Heart right ventricle (tissue), 16 donors: ENCODE results near the gene HDAC1. TPM values are rescaled to one million over a fixed set of nuclear protein-coding genes. Genes with fewer than 3 reads are reported as not detected.
"Not testable (repeated sequence)": the region's sequence is repeated elsewhere in the genome, so short reads cannot be mapped to it uniquely, and the experiment has no call there.

Source experiments
- ATAC-seq, 8 donors: fragments of 200-7000 bp; cut with Tn5 transposase; one replicate each; pipeline ENCODE4 v1.9.1; 2020; ENCODE audit warnings: mild to moderate bottlenecking in 8 of 8, moderate library complexity in 8 of 8, moderate number of reproducible peaks in 1 of 8
- DNase-seq, 2 donors: peaks; one replicate each; pipeline ENCODE4 v3.0.0-alpha.2; 2020
- H3K27ac ChIP-seq, 10 donors: fragments of 200-600 bp; sonication (generic) in 2 of 10; one replicate each; pipeline versions ENCODE4 v1.5.0 to v1.8.0; 2020 to 2022; ENCODE audit warnings: mild to moderate bottlenecking in 3 of 10
- H3K27me3 ChIP-seq, 7 donors: fragments of 200-600 bp; one replicate each; pipeline ENCODE4 v1.8.0; 2021 to 2022; ENCODE audit warnings: mild to moderate bottlenecking in 2 of 7
- H3K36me3 ChIP-seq, 9 donors: fragments of 200-600 bp; sonication (generic) in 1 of 9; one replicate each; pipeline versions ENCODE4 v1.5.0 to v1.8.0; 2020 to 2022; ENCODE audit warnings: mild to moderate bottlenecking in 2 of 9
- H3K4me1 ChIP-seq, 9 donors: fragments of 200-600 bp; sonication (generic) in 1 of 9; one replicate each; pipeline versions ENCODE4 v1.5.0 to v1.8.0; 2020 to 2022; ENCODE audit warnings: mild to moderate bottlenecking in 4 of 9
- H3K4me3 ChIP-seq, 10 donors: fragments of 200-600 bp; sonication (generic) in 2 of 10; one replicate each; pipeline versions ENCODE4 v1.5.0 to v1.8.0; 2020 to 2022; ENCODE audit warnings: mild to moderate bottlenecking in 7 of 10, moderate library complexity in 2 of 10
- H3K9me3 ChIP-seq, 11 donors: fragments of 200-600 bp in 10 of 11; sonication (generic) in 2 of 11; one replicate each; pipeline versions ENCODE4 v1.5.0 to v1.8.0; 2013 to 2022; ENCODE audit warnings: mild to moderate bottlenecking in 2 of 11, control low read depth in 1 of 11, moderate library complexity in 1 of 11
- WGBS, 2 donors: extraction: QIAGEN DNeasy Blood & Tissue Kit; methylation state at CpG; one replicate each; pipeline ENCODE4 v1.1.7; 2013; ENCODE audit warnings: inconsistent platforms in 1 of 2; 5-methylcytosine and 5-hydroxymethylcytosine counted together
- intact Hi-C, 10 donors: fragments of 100-400 bp; cut with DNase I; formaldehyde crosslinking; loops; one replicate each; pipeline versions ENCODE4 v1.11.1 to v1.14.2; 2022
- polyA plus RNA-seq, 2 donors: library from polyadenylated mRNA; stranded (reverse); fragments of 200-250 nt; gene quantifications; one replicate each; pipeline ENCODE4 v1.2.3, GENCODE V29; 2013
- total RNA-seq, 10 donors: library from RNA; stranded (reverse); fragmentation: NEBNext Ultra II Directional in 3 of 10; extraction: Animal tissue kit (Norgen Biotek cat#: 25700) in 3 of 10; gene quantifications; one replicate each; pipeline versions ENCODE4 v1.2.1 to v1.2.4, GENCODE V29; 2021 to 2023
- TF ChIP-seq, protein P1 (sequence below), 9 donors: fragments of 200-600 bp; sonication (generic) in 2 of 9; IDR thresholded peaks; one replicate each; pipeline versions ENCODE4 v1.5.0 to v1.8.0; 2021 to 2022; ENCODE audit warnings: antibody characterized with exemption in 9 of 9, mild to moderate bottlenecking in 5 of 9, moderate library complexity in 1 of 9
- donor health status: Arrhythmogenic right ventricular cardiomyopathy.
- donor health status: ischemic (EF 13 %, LVEDD 7.1; RV severe dilation, severe dysfunction).
- donor health status: healthy with polysubstance abuse.
- donor health status: DM: no; HTN: yes; CAD: no.
- donor health status: DM: no; HTN: no; CAD: no.
- donor health status: ischemic (EF 25% LVEDD 6.9; RV normal size, moderate dysfunction).
- donor health status: ischemic (EF 25% LVEDD 5.7; RV mildly dilated, moderate dysfunction).
- donor health status: healthy.
- donor health status: DM: yes; HTN: yes; CAD: no.
- donor health status: Ischemic cardiomyopathy.
- donor health status: ischemic (EF 35%, LVEDD 5.7; RV mildly dilated, moderate dysfunction).
- donor health status: nonischemic (EF 11% LVEDD 7.7; RV severe dilation, severe dysfunction).
- donor health status: DM: yes; HTN: yes; CAD: no.
- donor health status: PGD.
- donor health status: ischemic (EF 29% LVEDD 5.4; RV normal size, mild dysfunction).
- donor health status: nonischemic (EF 23%, LVEDD 6.1; RV moderate dilation, normal function).

HDAC1 gene
- total and polyA plus RNA-seq, 12 donors, result 27.5 to 43.5 (median 33.0) TPM

DNA sequence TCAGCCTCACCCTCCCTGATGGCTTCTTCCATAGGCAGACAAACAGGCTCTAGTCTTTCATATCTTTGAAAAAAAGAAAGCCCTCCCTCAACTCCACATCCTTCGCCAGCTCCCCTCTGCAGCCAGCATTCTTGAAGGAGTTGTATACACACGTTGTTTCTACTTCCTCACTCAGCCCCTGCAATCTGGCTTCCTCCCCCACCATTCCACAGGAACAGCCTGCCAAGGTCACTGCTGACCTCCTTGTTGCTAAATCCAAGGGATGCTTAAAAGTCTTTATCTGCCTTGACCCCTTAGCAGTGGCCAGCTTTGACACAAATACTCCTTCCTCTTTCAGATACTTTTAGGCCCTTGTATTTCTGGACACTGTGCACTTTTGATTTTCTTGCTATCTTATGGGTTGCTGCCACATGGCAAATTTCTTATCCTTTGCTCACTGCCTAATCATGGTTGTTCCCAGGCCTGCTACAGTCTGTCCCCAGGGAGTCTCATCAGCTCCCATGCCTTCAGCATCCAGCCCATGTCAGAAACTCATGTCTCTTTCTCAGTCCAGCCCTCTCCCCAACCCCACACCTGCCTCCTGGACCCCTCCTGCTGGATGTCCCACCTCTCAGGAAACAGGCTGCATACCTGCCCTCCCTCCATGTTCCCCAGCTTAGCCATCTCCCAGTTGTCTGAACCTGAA lies 62.1 kb downstream of the HDAC1 start:
- peaks cover 0 to 4% (median 0%) of the 10 kb centered on the region in 9 donors for H3K36me3 ChIP-seq
- no peaks in the 10 kb centered on the region for H3K27me3 ChIP-seq
- peak in 3 of 8 donors; percentile 6 to 21 (median 20) for ATAC-seq
- H3K9me3 ChIP-seq, result no peaks in the 10 kb centered on the region
- TF ChIP-seq, protein P1, sequence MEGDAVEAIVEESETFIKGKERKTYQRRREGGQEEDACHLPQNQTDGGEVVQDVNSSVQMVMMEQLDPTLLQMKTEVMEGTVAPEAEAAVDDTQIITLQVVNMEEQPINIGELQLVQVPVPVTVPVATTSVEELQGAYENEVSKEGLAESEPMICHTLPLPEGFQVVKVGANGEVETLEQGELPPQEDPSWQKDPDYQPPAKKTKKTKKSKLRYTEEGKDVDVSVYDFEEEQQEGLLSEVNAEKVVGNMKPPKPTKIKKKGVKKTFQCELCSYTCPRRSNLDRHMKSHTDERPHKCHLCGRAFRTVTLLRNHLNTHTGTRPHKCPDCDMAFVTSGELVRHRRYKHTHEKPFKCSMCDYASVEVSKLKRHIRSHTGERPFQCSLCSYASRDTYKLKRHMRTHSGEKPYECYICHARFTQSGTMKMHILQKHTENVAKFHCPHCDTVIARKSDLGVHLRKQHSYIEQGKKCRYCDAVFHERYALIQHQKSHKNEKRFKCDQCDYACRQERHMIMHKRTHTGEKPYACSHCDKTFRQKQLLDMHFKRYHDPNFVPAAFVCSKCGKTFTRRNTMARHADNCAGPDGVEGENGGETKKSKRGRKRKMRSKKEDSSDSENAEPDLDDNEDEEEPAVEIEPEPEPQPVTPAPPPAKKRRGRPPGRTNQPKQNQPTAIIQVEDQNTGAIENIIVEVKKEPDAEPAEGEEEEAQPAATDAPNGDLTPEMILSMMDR (IDR thresholded peaks at IDR 0.05), result no peak
- no peak overlapping the region for H3K4me3 ChIP-seq
- DNase-seq, result peak; percentile 49 to 51
- intact Hi-C loops, result loop anchor here in 1 of 10 donors (5.0 kb wide), 1 partner anchor 38 kb away; the partner anchor contains the start of gene BSDC1
- peak overlapping the region; percentile 32 to 98 (median 95) for H3K27ac ChIP-seq
- WGBS, 2 donors, result 20 to 25% methylated on average over 2 of the region's 2 CpGs
- peaks cover 11 to 54% (median 49%) of the 10 kb centered on the region in 9 donors for H3K4me1 ChIP-seq

DNA sequence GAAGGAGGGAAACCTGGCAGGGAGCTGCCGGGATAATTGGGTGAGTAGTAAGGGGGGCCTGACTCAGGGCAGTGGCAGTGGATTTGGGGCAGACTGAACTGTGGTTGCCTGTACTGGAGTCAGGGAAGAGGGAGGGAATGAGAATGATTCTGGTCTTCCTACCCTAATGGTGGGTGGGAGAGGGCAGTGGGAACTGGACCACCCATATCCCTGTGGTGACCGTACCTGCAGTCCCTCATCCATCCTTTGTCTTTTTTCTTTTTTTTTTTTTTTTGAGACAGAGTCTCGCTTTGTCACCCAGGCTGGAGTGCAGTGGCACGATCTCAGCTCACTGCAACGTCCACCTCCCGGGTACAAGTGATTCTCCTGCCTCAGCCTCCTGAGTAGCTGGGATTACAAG lies 63.9 kb downstream of the HDAC1 start:
- intact Hi-C loops, ATAC-seq, H3K36me3 ChIP-seq, H3K4me3 ChIP-seq, H3K9me3 ChIP-seq, H3K27me3 ChIP-seq, DNase-seq, H3K27ac ChIP-seq: not testable (repeated sequence)
- WGBS, 2 donors, result 92 to 95% methylated on average over 6 of the region's 6 CpGs
- peaks cover 11 to 37% (median 33%) of the 10 kb centered on the region in 9 donors for H3K4me1 ChIP-seq

DNA sequence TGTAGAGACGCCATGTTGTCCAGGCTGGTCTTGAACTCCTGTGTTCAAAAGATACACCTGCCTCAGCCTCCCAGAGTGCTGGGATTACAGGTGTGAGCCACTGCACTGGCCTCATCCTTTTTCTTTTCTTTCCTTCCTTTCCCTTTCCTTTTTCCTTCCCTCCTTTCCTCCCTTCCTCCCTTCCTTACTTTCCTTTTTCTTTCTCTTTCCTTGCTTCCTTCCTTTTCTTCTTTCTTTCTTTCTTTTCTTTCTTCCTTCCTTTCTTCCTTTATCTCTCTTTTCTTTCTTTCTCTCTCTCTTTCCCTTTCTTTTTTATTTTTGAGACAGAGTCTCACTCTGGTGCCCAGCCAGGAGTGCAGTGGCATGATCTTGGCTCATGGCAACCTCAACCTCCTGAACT lies 64.6 kb downstream of the HDAC1 start:
- peaks cover 0 to 8% (median 0%) of the 10 kb centered on the region in 9 donors for H3K36me3 ChIP-seq
- H3K27me3 ChIP-seq, result peaks cover 0 to 5% (median 0%) of the 10 kb centered on the region in 7 donors
- TF ChIP-seq, protein P1 (IDR thresholded peaks at IDR 0.05), result no peak
- 100% methylated on average over 1 of the region's 1 CpG for WGBS, 2 donors
- peaks cover 12 to 37% (median 35%) of the 10 kb centered on the region in 9 donors for H3K4me1 ChIP-seq
- intact Hi-C loops, result no loop called here
- ATAC-seq, result no peak
- H3K9me3 ChIP-seq, result no peaks in the 10 kb centered on the region
- DNase-seq, result no peak
- H3K27ac ChIP-seq, result no peak overlapping the region
- H3K4me3 ChIP-seq, result no peak overlapping the region

DNA sequence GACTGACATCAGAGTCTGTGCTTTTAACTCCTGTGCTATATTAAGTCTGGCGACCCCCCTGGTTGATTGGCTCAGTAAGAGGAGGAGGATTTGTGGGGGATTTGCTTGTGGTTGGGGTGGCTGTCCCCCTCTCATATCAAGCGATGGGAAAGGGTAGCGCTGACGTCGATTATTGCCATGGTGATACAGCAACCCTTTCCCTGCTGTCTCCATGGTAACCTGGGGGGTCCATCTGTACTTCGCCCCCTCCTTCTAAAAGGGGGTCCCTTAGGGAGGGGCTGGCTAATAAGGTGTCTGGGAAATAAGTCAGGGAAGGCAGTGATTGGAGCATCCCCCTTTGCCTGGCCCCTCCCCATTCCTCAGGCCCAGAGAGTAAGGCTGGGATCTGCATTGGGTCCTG lies 65.7 kb downstream of the HDAC1 start:
- WGBS, 2 donors, result 69 to 71% methylated on average over 6 of the region's 6 CpGs
- H3K27me3 ChIP-seq, result peaks cover 0 to 16% (median 0%) of the 10 kb centered on the region in 7 donors
- H3K4me1 ChIP-seq, result peaks cover 17 to 41% (median 36%) of the 10 kb centered on the region in 9 donors
- no peak for ATAC-seq
- no peak overlapping the region for H3K4me3 ChIP-seq
- DNase-seq, result no peak
- peaks cover 0 to 8% (median 0%) of the 10 kb centered on the region in 9 donors for H3K36me3 ChIP-seq
- TF ChIP-seq, protein P1 (IDR thresholded peaks at IDR 0.05), result no peak
- intact Hi-C loops, result no loop called here
- H3K9me3 ChIP-seq, result no peaks in the 10 kb centered on the region
- no peak overlapping the region for H3K27ac ChIP-seq

DNA sequence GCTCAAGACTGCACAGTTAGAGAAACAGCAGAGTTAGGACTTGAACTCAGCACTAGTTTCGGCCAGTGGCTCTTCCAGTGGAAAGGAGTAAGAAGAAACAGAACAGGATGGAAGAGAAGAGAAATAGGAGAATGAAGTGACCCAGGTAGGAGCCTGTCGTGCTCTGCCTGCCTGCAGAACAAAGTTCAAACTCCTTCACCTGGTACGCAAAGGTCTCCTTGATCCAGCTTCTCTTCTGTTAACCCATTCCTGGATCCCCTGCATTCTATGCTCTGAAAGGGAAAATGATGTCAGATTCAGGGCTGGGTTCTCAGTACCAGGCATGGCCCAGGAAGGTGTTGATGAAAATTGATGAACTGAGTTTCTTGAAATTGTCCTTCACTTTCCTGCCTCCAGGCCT lies 66.6 kb downstream of the HDAC1 start:
- TF ChIP-seq, protein P1 (IDR thresholded peaks at IDR 0.05), result no peak
- no peaks in the 10 kb centered on the region for H3K9me3 ChIP-seq

More for the DNA sequence above, 66.6 kb downstream of the HDAC1 start:
- intact Hi-C loops, result no loop called here
- Histone ChIP-seq H3K36me3 (peaks cover 0 to 14% (median 0%) of the 10 kb centered on the region in 9 donors), H3K4me3 (no peak overlapping the region), H3K27me3 (peaks cover 0 to 18% (median 0%) of the 10 kb centered on the region in 7 donors), H3K4me1 (peaks cover 14 to 35% (median 31%) of the 10 kb centered on the region in 9 donors), H3K27ac (no peak overlapping the region)
- no peak for DNase-seq
- no peak for ATAC-seq
- 82 to 89% methylated on average over 3 of the region's 3 CpGs for WGBS, 2 donors
